CD4-positive, alpha-beta T cell treated with Interleukin-6 at 100 ng/mL for 8 hours (primary cell): Measurements from ENCODE around the gene PPP4R2.
"Not testable (repeated sequence)": the region's sequence is repeated elsewhere in the genome, so short reads cannot be mapped to it uniquely, and the experiment has no call there.

Experiments
- DNase-seq: peaks from one replicate; pipeline ENCODE4 v3.0.0-alpha.2; 2020; ENCODE audit warnings: mixed read lengths, low spot score

PPP4R2 gene

GRCh38 chr3:72977060-72977808 lies 19.4 kb upstream of the PPP4R2 start:
- no peak for DNase-seq

DNA sequence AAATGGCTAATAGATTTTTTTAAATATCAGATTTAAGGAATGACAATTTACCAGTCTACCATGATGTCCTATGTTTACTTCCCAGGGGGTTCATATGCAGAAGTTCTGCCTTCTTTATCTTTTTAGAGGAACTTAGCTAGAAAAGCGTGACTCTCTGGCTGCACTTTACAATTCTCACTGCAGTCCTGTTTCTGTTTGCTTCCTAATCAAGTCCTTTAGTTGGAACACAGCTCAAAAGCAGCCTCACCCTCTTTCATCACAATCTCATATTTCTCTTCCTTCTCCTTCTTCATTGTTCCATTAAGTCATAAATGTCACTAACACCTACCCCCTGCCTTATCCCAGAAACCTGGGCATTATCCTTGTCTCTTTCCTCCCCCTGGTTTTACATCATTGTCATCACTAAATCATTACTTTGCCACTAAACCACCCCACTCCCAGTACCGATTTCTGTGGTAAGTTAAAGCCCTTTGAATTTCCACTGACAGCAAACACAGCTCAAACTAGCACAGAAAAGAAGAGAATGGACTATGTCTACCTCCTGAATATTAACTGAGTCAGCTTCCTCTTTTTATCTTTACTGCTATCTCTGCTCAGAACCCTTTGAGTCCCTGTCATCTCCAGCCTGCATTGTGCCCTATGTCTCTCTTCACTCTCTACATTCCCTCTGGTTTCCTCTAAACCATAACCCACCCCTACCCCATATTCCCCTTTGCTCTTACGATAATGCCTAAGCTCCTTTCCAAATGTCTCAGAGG lies 13.8 kb upstream of the PPP4R2 start:
- no peak for DNase-seq

DNA sequence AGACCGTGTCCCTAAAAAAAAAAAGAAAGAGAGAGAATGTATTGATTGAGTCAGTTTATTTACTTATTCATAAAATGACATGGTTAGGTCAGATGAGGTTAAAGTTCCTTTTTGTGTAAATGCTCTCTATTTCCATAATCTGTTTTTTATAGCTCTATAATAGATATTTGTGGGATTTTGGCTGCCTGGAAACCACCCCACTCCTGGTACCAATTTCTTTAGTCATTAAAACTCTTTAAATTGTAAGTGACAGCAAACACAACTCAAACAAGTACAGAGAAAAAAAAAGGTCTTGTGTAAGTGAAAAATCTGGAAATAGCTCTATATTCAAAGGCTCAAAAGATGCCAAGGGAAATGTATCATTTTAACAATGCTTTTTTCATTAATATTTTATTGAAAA lies 11.0 kb upstream of the PPP4R2 start:
- DNase-seq, result no peak

GRCh38 chr3:72990701-72991395 lies 5.8 kb upstream of the PPP4R2 start:
- DNase-seq, result no peak

DNA sequence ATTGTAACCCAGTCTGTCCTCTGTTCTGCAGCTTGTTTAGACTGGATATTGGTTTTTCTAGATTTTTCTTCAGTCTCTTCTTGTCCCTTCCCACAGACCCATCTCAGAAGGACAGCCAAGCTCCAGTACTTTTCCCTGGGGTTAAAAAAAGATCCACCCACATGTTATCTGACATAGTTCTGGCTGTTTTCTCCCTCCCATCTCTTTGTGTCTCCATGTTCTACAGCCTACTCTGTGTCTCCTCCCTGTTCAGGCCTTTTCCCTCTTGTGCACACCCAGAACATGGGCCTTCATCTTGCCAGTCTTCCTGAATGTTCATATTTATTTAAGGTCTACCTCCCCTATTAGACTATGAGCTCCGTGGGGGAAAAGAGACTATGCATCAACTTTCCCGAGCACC lies 5.1 kb upstream of the PPP4R2 start:
- DNase-seq, result no peak

DNA sequence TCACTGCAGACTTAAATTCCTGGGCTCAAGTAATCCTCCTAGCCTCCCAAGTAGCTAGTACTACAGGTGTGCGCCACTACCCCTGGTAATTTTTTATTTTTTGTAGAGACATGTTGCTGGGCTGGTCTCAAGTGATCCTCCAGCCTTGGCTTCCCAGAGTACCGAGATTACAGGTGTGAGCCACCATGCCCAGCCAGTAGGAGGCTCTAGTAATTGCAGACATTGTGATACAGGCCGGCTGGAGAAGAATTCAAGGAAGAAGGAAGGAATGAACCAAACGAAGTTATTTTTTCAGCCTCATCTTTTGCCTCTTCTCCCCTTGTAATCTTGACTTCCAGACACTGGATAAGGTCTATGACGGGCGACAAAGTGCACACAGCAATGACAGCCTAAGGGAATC lies 3.2 kb upstream of the PPP4R2 start:
- no peak for DNase-seq

DNA sequence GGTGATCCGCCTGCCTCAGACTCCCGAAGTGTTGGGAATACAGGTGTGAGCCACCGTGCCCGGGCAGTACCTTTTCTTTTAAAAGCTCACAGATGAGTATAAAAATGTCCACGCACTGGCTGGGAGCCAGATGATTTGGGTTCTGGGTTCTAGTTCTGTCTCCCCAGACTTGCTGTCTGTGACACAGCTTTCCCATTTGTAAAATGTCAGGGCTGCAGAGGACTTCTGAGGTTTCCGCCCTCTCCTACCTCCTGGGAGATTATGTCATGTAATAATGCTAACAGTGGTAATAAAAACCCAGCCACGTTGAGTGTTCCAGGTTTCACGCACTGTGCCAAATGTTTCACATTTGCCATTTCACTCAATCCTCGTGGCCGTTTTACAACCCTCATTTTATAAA lies 1.3 kb upstream of the PPP4R2 start:
- no peak for DNase-seq

GRCh38 chr3:72996121-72996472 lies 514 bp upstream of the PPP4R2 start:
- DNase-seq, result peak; percentile 6

DNA sequence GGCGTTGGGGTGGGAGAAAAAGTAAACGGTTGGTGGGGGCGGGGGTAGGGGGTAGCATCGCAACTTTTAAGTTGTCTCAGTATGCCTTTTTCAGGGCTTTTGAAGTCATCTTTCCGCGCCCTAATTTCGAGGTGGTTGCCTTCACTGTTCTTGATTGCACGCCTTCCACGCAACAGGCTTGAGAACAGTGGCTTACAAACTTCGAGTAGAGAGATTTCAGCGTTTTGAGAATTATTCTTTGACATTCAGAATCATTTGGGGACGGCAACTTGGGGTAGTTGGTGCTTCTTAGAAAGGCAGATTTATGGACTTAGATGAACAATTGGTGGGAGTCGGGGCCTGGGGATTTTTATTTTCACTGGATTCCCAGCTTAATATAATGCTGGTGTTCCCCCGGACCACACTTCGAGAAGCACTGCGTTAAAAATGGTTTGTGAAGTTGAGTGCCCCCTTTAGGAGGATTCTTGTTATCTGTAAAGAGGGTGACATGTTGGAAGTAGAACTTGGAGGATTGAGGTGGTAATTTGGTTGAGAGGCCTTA lies 880 bp downstream of the PPP4R2 start:
- DNase-seq, result peak; percentile 34

DNA sequence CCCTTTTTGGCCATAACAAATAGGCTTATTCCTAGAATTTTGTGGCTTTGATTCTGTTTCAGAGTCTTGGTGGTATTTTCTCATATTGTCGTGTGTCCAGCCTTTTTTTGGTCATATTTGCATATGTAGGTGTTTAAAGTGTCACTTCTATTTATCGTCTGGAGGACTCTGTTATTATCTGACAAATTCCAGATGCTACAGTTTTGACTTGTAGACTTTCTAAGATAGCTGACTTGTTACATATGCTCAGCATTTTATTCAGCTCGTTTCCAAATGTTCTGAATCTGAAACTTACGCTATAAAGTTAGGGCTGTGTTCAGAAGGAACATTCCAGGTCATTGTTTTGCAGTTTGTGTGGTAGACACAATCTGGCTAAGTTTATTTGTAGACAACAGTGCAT lies 1.9 kb downstream of the PPP4R2 start:
- no peak for DNase-seq

DNA sequence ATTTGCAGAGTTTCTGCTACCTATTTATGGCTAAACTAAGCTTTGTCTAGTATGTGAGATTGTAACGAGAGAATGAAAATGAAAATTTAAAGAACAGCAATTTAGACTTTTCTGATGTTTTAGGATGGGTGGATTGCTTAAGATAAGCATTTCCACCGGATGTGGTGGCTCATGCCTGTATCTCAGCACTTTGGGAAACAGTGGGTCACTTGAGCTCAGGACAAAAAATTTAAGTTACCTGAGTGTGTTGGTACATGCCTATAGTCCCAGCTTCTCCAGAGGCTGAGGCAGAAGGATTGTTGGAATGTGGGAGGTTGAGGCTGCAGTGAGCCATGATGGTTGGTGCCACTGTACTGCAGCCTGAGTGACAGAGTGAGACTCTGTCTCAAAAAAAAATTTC lies 3.3 kb downstream of the PPP4R2 start:
- peak; percentile 24 for DNase-seq

- not testable (repeated sequence) for DNase-seq
Measured at GRCh38 chr3:73003050-73003449, 6.4 kb downstream of the PPP4R2 start.

GRCh38 chr3:73004316-73004715 lies 7.7 kb downstream of the PPP4R2 start:
- DNase-seq, result no peak

- no peak for DNase-seq
Measured at GRCh38 chr3:73007992-73008712, 11.5 kb downstream of the PPP4R2 start.

- DNase-seq, result no peak
Measured at GRCh38 chr3:73009008-73009407, 12.4 kb downstream of the PPP4R2 start.

DNA sequence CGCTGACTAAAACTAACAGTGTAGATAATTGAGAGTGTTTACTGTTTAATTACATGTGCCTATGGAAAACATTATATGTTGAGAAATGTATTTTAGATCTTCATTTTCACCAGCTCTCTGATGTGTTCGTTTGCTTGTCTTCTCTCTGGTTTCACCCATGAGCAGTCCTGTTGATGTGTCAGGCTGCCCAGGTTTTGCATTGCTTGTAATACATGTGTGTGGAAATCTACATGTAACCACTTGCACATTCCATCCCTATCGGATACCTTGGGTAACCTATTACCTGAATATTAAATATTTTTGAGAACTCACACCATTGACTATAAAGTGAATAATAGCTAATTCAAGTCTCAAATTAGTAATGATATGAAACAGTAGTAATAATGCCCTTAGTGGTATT lies 13.1 kb downstream of the PPP4R2 start:
- DNase-seq, result no peak

DNA sequence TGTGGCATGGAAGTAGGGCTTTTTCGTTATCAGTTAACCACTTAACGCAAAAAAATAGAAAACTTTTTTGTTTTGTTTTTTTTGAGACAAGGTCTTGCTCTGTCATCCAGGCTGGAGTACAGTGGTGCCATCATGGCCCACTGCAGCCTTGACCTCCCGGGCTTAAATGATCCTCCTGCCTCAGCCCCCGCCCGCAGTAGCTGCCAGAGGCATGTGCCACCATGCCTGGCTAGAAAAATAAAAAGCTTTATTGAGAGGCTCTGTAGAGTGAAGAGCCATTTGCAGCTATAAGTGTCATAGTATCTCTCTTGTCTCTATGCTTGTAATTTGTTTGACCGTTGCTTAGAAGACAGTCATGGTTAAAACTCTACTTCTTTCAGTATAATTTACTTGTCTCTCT lies 13.5 kb downstream of the PPP4R2 start:
- DNase-seq, result no peak

DNA sequence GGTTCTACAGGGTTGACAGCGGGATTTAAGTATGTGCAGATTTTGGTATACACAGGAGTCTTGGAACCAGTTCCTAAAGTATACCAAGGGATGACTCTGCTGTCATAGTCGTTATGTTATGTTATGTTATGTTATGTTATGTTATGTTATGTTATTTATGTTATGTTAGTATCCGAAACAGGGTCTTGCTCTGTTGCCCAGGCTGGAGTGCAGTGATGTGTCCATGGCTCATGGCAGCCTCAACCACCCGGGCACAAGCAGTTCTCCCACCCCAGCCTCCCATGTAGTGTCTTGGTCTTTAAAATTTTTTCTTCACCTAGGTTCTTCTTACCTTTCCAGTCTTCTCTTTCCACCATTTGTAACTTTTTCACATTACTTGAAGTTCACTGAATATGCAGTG lies 21.7 kb downstream of the PPP4R2 start:
- DNase-seq, result no peak

- DNase-seq, result no peak
Measured at GRCh38 chr3:73018790-73019441, 22.3 kb downstream of the PPP4R2 start.

GRCh38 chr3:73021301-73021835 lies 24.8 kb downstream of the PPP4R2 start:
- DNase-seq, result no peak

GRCh38 chr3:73024836-73025235 lies 28.2 kb downstream of the PPP4R2 start:
- no peak for DNase-seq
